ENCODE measurements around the gene ANKDD1B. TPM values are rescaled to one million over a fixed set of nuclear protein-coding genes. Genes with fewer than 3 reads are reported as not detected.
"Not testable (repeated sequence)": the region's sequence is repeated elsewhere in the genome, so short reads cannot be mapped to it uniquely, and the experiment has no call there.

Gene ANKDD1B
- 0.13 TPM for total RNA-seq

DNA sequence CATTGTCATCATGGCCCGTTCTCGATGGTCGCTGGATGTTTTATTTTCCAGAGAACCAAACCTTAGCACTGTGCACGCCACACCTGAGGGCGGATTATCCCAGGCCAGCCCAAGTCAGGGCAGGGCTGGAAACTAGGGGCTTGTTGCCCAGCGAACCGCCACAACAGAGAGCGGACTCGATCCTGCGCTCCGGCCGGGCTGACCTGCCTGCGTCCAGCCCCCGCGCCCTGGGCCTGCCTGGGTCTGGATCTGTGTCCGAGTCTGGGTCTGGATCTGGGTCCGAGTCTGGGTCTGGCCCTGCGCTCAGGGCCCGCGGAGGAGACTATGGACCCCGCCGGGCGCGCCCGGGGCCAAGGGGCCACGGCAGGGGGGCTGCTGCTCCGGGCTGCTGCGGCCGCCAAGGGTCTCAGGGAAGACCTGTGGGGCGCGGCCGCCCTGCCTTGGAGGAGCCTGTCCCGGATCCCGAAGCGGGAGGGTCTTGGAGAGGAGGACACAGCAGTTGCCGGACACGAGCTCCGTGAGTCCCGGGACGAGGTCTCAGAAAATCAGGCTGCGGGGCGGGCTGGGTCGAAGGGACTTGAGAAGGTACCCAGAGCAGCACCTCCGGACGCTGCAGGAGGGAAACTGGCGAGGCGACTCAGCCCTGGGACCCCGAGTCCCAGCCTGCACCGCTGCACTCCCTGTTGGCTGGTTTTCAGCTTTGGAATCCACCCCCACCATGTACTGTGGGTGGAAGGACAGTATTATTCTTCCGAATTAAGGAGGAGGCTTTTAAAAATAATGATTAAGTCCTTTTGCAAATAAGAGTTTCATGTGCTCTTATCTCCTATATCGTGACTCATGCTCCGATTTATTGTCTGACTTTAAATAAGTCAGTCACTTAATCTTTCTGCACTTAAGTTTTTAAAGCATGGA is at the start of gene ANKDD1B:
TSS of gene ANKDD1B (plus strand) at position 143 of the 915 bp plus-strand sequence. CDS start at position 325, 182 bp downstream.
- DNase-seq (ENCODE audit: low spot score) (no peak), ATAC-seq (peak; percentile 75)

DNA sequence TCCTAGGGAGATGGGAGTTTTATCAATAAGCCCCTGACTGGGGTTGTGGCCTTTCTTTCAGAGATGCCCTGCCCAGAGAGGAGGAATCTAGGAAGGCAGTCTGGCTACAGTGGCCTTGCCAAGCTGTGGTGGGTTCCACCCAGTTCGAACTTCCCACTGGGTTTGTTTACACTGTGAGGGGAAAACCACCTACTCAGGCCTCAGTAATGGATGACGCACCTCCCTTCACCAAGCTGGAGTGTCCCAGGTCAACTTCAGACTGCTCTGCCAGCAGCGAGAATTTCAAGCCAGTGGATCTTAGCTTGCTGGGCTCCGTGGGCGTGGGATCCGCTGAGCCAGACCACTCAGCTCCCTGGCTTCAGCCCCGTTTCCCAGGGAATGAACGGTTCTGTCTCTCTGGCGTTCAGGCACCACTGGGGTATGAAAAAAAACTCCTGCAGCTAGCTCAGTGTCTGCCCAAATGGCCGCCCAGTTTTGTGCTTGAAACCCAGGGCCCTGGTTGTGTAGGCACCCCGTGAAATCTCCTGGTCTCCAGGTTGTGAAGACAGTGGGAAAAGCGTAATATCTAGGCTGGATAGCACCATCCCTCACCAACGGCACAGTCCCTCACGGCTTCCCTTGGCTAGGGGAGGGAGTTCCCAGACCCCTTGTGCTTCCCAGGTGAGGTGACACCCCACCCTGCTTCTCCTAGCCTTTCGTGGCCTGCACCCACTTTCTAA is 45.1 kb upstream of the ANKDD1B start:
- ATAC-seq; DNase-seq (ENCODE audit: low spot score): not testable (repeated sequence)

DNA sequence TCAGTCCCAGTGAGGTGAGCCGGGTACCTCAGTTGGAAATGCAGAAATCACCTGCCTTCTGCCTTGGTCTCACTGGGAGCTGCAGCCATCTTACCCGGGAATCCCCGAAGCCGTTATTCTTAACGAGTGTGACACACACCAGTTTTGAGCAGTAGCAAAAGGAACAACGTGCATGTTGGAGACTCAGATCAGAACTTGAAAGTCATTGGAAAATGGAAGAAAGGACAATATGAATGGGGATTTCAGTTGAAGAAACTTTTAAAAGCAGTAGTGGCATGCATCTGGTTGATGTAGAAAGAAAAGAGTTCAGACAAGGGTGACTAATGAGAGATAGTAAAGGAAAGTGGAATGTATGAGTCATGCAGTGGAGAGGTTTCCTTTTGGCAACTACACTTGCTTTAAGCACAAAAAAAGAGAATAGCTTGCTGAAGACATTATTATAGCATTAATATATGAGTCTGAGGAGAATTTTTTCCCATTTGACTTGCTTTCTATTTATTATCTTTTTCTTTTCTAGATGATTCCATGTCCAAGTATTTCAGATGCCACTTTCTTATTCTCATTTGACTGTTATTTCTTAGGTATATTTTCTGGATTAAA is 44.4 kb upstream of the ANKDD1B start:
- peak; percentile 62 for ATAC-seq
- DNase-seq (ENCODE audit: low spot score): no peak

DNA sequence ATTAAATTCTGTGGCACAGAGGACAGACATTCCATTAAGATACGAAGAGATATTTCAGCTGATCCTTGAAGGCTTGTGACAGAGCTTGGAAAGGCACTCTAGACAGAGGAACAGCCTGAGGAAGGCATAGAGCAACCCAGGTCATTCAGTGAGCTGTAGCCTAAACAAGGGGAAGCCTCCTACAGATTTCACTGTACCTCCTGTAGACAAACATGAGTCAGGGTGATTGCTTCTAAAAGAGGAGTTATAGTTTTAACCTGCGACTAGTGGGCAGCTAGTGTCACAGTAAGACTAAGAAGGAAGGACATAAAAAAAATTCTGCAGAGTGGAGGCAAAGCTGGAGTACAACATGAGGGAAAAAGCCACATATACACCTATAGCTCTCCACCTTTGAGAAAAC is 43.5 kb upstream of the ANKDD1B start:
- peak; percentile 24 for ATAC-seq
- no peak for DNase-seq (ENCODE audit: low spot score)

DNA sequence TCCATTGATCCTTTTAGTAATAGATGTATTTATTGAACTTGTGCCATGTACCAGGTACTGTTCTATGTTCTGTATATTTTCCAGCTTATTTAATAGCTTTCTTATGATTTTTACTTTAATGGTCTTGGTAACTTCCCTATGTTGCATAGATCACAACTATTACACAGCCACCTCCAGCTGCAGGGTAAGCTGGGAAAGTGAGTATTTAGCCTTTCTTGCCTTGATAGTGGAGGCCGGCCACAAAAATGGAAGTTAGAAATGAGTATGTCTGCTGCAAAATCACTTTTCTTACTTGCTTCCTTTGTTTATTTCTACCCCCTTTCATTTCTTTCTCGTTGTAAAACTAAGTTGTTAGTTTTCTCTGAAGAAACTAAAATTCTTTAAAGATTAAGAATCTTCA is 43.1 kb upstream of the ANKDD1B start:
- ATAC-seq (no peak), DNase-seq (ENCODE audit: low spot score) (no peak)

DNA sequence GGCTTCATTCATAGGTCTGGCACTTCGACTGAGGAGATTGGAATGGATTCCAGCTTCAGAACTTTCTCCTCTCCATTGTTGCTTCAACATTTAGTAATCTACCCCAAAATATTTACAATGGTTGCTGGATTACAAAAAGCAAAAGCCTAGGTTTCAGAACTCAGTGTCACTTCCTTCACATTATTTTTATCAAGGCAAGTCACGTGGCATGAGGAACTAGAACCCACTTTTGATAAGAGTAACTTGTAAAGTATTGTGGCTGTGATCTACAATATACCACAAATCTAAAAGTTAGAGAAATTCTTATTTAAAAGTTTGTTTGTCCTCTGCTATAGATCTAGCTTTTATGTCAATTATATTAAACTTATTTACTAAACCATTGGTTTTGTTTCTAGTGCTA is 39.7 kb upstream of the ANKDD1B start:
- no peak for ATAC-seq
- DNase-seq (ENCODE audit: low spot score): no peak

DNA sequence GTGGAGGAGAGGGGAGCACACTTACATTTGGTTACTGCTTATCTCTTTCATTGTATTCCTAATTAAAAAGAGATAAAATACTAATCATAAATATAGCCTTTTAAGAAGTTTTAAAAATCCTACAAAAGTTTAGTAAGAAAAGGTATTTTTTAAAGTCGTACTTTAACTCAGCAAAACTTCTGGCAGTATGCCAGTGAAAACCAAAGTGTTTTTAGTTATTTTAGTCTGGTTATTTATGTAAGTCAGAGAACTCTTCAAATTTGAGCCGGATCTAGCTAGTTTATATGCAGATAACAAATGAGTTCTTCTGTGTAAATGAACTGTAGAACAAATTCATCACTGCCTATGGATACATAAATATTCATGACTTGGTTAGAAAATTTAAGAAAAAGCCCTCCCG is 36.5 kb upstream of the ANKDD1B start:
- ATAC-seq (no peak), DNase-seq (ENCODE audit: low spot score) (no peak)

DNA sequence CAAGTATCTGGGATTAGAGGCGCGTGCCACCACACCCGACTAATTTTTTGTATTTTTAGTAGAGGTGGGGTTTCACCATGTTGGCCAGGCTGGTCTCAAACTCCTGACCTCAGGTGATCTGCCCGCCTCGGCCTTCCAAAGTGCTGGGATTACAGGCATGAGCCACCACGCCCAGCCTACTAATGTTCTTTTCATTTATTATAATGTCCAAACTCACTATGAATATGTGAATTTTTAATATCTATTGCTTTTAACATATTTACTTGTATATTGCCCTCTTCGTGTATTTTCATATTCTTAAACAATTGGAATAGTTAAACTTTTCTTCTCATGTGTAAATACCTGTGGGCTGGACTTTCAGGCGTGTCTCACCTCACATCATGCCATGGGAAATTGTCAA is 33.0 kb upstream of the ANKDD1B start:
- not testable (repeated sequence) for DNase-seq (ENCODE audit: low spot score); ATAC-seq

DNA sequence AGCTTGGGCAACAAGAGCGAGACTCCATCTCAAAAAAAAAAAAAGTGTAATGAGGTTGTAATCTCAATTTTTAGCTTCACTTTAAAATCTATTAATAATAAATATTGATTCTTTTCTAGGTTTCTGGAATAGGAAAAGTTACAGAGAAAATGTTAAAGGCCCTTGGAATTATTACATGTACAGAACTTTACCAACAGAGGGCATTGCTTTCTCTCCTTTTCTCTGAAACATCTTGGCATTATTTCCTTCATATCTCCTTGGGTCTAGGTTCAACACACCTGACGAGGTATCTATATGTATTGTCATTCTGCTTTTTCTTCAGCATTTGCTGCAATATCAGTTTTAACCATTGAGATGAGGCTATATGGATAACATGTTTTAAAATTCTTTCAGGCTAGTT is 26.6 kb upstream of the ANKDD1B start:
- ATAC-seq (no peak), DNase-seq (ENCODE audit: low spot score) (no peak)

DNA sequence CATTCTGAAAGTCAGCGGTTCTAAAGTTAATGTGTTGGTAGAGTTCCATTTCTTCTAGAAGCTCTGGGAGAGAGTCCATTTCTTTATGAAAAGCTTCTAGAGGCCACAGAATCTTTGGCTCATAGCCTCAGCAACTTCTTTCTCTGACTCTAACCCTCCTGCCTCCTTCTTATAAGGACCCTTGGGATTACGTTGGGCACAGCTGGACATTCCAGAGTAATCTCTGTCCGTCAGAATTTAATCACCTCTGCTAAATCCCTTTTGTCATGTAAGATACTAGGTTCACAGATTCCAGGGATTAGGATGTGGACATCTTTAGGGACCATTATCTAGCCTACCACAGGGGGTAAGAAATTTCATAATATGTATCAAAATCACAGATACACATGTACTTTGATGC is 22.6 kb upstream of the ANKDD1B start:
- ATAC-seq: no peak
- no peak for DNase-seq (ENCODE audit: low spot score)

DNA sequence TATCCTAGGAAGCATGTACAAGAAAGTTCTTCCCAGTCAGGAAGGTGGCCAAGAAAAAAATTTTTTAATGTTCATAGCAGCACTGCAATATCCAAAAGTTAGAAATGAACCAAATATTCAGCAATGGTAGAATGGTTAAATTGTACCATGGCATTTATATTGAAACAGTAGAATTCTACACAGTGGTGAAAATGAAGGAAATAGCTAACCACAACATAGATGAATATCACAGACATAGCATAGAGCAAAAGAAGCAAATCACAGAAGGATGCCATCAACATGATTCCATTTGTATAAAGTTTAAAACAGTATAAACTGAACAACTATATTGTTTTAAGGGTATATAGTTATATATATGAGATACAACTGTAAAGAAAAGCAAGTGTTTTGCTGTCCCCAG is 10.7 kb upstream of the ANKDD1B start:
- DNase-seq (ENCODE audit: low spot score): no peak
- ATAC-seq: no peak

DNA sequence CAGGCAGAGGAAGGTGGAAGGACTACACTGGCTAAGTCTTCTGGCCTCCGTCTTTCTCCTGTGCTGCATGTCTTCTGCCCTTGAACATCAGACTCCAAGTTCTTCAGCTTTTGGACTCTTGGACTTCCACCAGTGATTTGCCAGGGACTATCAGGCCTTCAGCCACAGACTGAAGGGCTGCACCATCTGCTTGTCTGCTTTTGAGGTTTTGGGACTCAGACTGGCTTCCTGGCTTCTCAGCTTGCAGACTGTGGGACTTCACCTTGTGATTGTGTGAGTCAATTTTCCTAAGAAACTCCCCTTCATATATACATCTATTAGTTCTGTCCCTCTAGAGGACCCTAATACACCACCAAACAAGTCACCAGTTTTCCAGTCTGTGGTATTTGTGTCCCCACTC is 9.7 kb upstream of the ANKDD1B start:
- ATAC-seq (no peak), DNase-seq (ENCODE audit: low spot score) (no peak)

DNA sequence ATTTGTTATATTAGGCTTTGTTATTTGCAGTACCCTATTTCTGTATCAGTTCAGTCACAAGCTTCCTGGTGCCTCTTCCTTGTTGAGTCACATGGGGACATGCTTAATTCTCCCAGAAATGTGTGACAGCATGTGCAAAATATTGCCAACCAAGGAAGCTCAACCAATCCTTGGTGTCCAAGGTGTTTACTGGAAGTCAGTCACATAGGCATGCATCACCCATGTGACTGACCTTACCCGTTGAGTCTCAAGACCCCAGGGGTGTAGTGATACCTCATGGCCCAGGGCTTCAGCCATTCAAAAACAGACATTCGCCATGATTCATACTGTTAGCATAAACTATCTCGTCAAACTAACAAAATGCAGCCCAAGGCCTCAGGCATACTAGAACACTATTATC is 9.3 kb upstream of the ANKDD1B start:
- DNase-seq (ENCODE audit: low spot score) (no peak), ATAC-seq (no peak)

DNA sequence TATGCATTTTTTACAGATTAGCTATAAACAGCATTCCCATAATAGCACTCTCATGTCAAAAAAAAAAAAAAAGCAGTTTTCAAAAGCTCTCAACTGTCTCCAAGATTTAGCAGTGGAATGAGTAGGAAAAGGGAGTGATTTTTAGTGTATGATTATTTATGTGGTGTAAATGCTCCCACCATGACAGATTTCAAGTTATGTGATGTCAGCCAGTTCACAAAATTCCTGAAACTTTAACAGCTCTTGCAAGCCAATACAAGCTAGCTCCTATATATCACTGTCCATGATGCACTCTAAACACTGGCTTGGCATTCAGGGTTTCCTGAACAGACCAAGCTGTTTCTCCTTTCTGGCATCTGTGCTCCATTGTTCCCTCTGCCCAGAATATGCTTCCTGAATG is 7.9 kb upstream of the ANKDD1B start:
- DNase-seq (ENCODE audit: low spot score) (no peak), ATAC-seq (no peak)

DNA sequence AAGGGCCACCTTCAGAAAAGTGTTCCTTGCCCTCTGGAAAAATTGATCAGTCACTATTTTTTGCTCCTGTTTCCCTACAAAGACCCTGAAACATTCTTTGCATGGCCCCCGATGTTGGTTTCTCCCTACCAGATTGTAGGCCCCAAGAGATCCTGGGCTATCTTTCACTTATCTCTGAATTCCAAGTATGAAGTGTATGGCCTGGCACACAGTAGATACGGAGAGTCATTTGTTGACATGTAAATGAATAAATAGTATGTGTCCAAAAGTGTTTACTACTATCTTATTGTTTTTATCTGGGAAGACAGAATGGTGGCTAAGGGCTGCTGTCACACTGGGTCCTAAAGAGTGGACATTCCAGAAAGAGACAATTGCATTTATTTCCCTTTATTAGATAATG is 7.4 kb upstream of the ANKDD1B start:
- DNase-seq (ENCODE audit: low spot score) (no peak), ATAC-seq (no peak)

DNA sequence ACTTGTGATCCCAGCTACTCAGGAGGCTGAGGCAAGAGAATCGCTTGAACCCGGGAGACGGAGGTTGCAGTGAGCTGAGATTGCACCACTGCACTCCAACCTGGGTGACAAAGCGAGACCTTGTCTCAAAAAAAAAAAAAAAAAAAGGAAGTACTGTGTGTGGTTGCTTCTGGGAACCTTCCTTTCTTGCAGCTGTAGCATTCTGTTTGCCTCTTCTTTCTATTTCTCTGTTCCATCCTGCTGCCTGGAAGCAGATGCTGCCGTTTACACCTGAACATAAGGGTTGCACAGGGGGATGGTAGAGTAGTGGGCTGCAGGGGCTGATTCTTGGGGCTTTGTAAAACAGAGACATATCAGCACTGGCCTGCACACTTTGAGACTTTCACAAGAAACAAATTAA is 3.9 kb upstream of the ANKDD1B start:
- not testable (repeated sequence) for DNase-seq (ENCODE audit: low spot score); ATAC-seq

DNA sequence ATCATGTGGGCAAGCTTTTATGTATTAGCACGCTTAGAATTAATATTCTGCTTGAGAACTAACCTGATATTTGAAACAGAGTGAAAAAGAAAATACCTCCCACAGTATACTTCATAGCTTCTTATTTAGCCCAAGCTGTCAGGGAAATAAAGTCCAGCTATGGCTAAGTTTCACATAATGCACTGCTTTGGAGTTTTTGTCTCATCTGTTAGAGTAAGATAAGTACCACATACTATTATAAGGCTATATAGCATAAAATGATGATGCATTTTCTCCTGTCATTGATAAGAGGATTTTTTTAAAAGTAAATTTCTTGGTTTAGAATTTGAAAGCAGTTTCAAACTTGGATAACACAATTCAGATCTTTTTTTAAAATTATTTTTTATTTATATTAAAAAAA is 2.4 kb upstream of the ANKDD1B start:
- DNase-seq (ENCODE audit: low spot score) (no peak), ATAC-seq (no peak)

DNA sequence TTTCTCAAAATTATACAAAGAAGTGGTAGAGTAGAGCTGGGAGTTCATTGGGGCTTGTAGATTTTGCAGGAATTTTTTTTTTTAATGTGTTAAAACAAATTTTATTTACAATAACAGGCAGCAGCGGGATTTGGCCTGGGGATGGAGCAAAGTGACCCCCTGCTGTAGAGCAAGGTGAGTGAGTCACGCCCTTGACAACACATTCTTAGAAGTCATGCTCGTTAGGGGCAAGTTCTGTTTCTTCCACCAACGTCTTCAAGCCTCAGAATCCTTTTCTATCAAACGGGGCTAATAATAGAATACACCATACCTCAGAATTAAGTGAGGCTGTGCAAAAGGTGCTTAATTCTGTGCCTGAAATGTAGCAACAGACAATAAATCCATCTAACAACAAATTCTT is 1.1 kb upstream of the ANKDD1B start:
- no peak for ATAC-seq
- DNase-seq (ENCODE audit: low spot score): no peak

DNA sequence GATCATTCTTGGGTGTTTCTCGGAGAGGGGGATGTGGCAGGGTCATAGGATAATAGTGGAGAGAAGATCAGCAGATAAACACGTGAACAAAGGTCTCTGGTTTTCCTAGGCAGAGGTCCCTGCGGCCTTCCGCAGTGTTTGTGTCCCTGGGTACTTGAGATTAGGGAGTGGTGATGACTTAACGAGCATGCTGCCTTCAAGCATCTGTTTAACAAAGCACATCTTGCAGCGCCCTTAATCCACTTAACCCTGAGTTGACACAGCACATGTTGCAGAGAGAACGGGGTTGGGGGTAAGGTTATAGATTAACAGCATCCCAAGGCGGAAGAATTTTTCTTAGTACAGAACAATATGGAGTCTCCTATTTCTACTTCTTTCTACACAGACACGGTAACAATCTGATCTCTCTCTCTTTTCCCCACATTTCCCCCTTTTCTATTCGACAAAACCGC is 368 bp upstream of the ANKDD1B start:
- ATAC-seq; DNase-seq (ENCODE audit: low spot score): not testable (repeated sequence)

DNA sequence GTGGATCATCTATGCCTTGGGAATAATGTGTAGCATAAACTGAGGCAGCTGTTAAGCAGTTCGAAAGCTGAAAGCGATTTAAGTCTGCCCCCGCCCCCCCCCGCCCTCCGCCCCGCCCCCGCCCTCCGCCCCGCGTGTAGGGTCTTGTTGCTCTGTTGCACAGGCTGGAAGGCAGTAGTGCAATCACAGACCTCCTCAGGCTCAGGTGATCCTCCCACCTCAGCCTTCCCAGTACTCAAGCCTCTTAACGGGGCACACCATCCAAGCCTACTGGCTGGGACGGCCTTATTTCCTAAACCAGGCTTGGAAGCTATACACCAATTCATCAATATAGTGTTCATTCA is 945 bp downstream of the ANKDD1B start:
- no peak for ATAC-seq
- DNase-seq (ENCODE audit: low spot score): no peak

DNA sequence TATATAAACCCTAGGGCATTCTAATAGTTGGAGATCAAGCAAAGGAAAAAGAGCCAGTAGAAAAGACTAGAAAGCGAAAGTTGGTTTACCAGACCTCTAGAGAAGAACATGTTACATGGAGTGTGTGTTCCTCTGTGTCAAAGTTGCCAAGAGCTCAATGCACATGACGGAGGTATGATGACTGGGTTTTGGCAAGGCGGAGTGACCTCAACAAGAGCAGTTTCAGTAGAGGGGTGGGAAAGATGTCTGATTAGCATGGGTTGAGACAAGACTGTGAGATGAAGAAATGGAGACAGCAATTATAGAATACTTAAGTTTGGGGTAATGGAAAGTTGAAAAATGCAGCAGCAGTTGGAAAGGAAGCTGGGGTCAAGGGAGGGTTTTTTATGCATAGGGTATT is 1.6 kb downstream of the ANKDD1B start:
- no peak for ATAC-seq

DNA sequence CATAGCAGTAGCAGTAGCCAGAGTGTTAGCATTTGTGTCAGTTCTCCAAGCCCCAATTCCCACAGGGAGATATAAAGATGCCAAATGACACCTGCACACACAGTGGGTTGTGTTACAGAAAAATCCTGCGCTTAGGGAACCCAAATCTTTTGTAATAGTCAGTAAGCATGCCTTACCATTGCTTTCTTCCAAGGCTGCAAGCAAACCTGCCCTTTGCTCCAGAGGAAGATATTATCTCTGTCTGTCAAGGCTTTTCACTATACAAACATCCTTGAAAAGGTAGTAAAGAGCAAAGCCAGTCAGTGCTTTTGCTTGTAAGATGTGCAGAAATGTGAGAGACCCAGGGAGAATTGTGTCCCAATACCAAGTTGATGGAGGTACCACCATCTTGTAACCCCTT is 2.9 kb downstream of the ANKDD1B start:
- no peak for DNase-seq (ENCODE audit: low spot score)

More for the DNA sequence above, 1.6 kb downstream of the ANKDD1B start:
- DNase-seq (ENCODE audit: low spot score): no peak

More for the DNA sequence above, 2.9 kb downstream of the ANKDD1B start:
- ATAC-seq: no peak

All from left lobe of liver (tissue), 2 donors.